CD4-positive, alpha-beta T cell (primary cell): ENCODE results near the gene ACSBG1. TPM values are rescaled to one million over a fixed set of nuclear protein-coding genes. Genes with fewer than 3 reads are reported as not detected.

Source experiments
- ATAC-seq: fragments of 200-7000 bp; cut with Tn5 transposase; one replicate; pipeline ENCODE4 v1.10.0; 2022; ENCODE audit warnings: mild to moderate bottlenecking; ENCODE audit not compliant: poor library complexity
- CTCF ChIA-PET: fragments of 350-600 bp; sonication (Branson Sonifier 250); formaldehyde crosslinking; loops from one replicate; lab custom pipeline; 2021; ENCODE audit warnings: antibody characterized with exemption, inconsistent platforms; lab: Charles Lee
- POLR2A ChIA-PET: fragments of 350-600 bp; sonication (Branson Sonifier 250); formaldehyde crosslinking; loops from one replicate; lab custom pipeline; 2021; ENCODE audit warnings: antibody characterized with exemption, inconsistent platforms; lab: Charles Lee
- DNase-seq, 14 experiments: peaks; one replicate each; pipeline ENCODE4 v3.0.0-alpha.2; 2013 to 2020; ENCODE audit warnings: mixed read lengths in 2 of 14
- H3K27ac ChIP-seq, 2 donors: one replicate each; pipeline versions ENCODE4 v1.5.1 to v1.7.0; 2013; ENCODE audit warnings: low read length in 2 of 2, low read depth in 1 of 2, mild to moderate bottlenecking in 1 of 2
- H3K27me3 ChIP-seq, 2 experiments: 1 replicate in 1 of 2; 2 replicates in 1 of 2; pipeline versions ENCODE4 v1.6.1 to v1.7.0; 2013; ENCODE audit warnings: low read length in 2 of 2, control low read depth in 1 of 2, mild to moderate bottlenecking in 1 of 2, moderate library complexity in 1 of 2; ENCODE audit not compliant: insufficient read depth in 2 of 2, control insufficient read depth in 1 of 2
- H3K36me3 ChIP-seq: one replicate; pipeline ENCODE4 v1.6.1; 2013; ENCODE audit warnings: low read length, control low read depth; ENCODE audit not compliant: insufficient read depth
- H3K4me1 ChIP-seq: one replicate; pipeline ENCODE4 v1.6.1; 2013; ENCODE audit warnings: low read length, control low read depth; ENCODE audit not compliant: insufficient read depth
- H3K4me3 ChIP-seq: one replicate; pipeline ENCODE4 v1.5.1; 2013; ENCODE audit warnings: mild to moderate bottlenecking, low read length, moderate library complexity
- H3K9me3 ChIP-seq, 2 experiments: 1 replicate in 1 of 2; 2 replicates in 1 of 2; pipeline versions ENCODE4 v1.6.1 to v1.7.0; 2013; ENCODE audit warnings: low read length in 2 of 2, mild to moderate bottlenecking in 2 of 2, control low read depth in 1 of 2, moderate library complexity in 1 of 2; ENCODE audit not compliant: control insufficient read depth in 1 of 2, insufficient read depth in 1 of 2
- H3K27ac Mint-ChIP-seq: one replicate; pipeline ENCODE4 v1.8.0; 2020; ENCODE audit warnings: mixed read lengths
- H3K27me3 Mint-ChIP-seq: one replicate; pipeline ENCODE4 v1.8.0; 2021; ENCODE audit warnings: mixed read lengths
- H3K36me3 Mint-ChIP-seq: one replicate; pipeline ENCODE4 v1.8.0; 2021; ENCODE audit warnings: low read depth, mixed read lengths
- H3K4me1 Mint-ChIP-seq: one replicate; pipeline ENCODE4 v1.8.0; 2021; ENCODE audit warnings: low read depth, mixed read lengths
- H3K4me3 Mint-ChIP-seq: one replicate; pipeline ENCODE4 v1.8.0; 2020; ENCODE audit warnings: mild to moderate bottlenecking, mixed read lengths
- H3K9me3 Mint-ChIP-seq: one replicate; pipeline ENCODE4 v1.8.0; 2020; ENCODE audit warnings: mixed read lengths
- intact Hi-C, 2 experiments: fragments of 100-400 bp; cut with DNase I in 1 of 2; cut with micrococcal nuclease in 1 of 2; formaldehyde crosslinking; loops; one replicate each; pipeline versions ENCODE4 v1.15.1 to v1.9.0; 2023 to 2025; cut with DNase I, micrococcal nuclease
- total RNA-seq, 174 experiments: library from RNA in 2 of 174; stranded (reverse) in 2 of 174; gene quantifications; one replicate each; pipeline ENCODE4 v1.2.3 and lab custom pipeline; 2021 to 2026
- TF ChIP-seq, protein P1 (sequence below): fragments of 200-600 bp; IDR thresholded peaks from one replicate; pipeline ENCODE4 v1.8.0; 2022; ENCODE audit warnings: antibody characterized with exemption, mild to moderate bottlenecking

ACSBG1 gene
- total RNA-seq, 2 experiments from 2014 or later = 0.05 to 0.22 TPM

DNA sequence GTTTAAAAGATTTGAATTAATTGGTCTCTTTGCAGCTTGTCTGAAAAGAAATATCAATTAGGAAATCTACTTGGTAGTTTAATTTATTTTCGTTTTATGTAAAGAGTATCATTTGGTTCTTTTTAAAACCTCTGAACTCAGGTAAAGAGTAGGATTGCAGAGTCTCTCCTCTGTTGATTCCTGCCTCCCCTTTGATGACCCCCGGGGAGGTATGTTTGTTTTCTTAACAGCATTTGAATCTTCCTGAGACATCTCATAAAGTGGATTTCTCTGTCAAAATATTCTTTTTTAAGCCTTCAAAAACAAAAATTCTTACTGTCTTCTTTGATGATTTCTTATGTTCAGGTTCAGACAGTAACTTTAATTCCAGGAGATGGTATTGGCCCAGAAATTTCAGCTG, 77.2 kb downstream of the ACSBG1 start:
- peaks cover 49% of the 10 kb centered on the region for H3K36me3 ChIP-seq
- H3K4me1 Mint-ChIP-seq = peaks cover 18% of the 10 kb centered on the region
- H3K27ac Mint-ChIP-seq = no peak overlapping the region
- ChIA-PET POLR2A (no interaction called here), CTCF (no interaction called here)
- H3K4me3 Mint-ChIP-seq = no peak overlapping the region
- no peak overlapping the region for H3K4me3 ChIP-seq
- no peaks in the 10 kb centered on the region for H3K9me3 ChIP-seq
- peaks cover 3% of the 10 kb centered on the region for H3K4me1 ChIP-seq
- H3K27ac ChIP-seq = no peak overlapping the region
- no peaks in the 10 kb centered on the region for H3K9me3 Mint-ChIP-seq
- ATAC-seq = no peak
- intact Hi-C loops = no loop called here
- H3K27me3 Mint-ChIP-seq = no peaks in the 10 kb centered on the region
- TF ChIP-seq, protein P1, sequence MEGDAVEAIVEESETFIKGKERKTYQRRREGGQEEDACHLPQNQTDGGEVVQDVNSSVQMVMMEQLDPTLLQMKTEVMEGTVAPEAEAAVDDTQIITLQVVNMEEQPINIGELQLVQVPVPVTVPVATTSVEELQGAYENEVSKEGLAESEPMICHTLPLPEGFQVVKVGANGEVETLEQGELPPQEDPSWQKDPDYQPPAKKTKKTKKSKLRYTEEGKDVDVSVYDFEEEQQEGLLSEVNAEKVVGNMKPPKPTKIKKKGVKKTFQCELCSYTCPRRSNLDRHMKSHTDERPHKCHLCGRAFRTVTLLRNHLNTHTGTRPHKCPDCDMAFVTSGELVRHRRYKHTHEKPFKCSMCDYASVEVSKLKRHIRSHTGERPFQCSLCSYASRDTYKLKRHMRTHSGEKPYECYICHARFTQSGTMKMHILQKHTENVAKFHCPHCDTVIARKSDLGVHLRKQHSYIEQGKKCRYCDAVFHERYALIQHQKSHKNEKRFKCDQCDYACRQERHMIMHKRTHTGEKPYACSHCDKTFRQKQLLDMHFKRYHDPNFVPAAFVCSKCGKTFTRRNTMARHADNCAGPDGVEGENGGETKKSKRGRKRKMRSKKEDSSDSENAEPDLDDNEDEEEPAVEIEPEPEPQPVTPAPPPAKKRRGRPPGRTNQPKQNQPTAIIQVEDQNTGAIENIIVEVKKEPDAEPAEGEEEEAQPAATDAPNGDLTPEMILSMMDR = no peak
- DNase-seq = no peak
- H3K27me3 ChIP-seq = no peaks in the 10 kb centered on the region
- peaks cover 56% of the 10 kb centered on the region for H3K36me3 Mint-ChIP-seq

DNA sequence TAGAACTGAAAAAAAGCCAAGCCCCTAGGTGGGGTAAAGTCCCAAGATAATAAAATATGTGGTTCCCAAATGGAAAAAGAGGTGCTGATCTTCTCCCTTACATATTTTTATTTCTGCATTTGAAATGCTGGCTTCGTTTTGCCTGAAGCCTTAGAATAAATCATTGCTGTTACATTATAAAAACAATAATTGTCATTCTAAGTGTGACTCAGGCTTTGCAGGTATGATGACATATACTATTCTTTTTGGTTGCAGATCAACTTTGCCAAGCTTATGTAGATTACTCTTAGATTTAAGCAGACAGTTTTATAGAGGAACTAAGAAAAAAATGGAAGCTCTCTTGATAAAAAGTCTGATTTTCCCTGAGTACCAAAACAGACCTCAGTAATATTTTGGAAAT, 77.7 kb downstream of the ACSBG1 start:
- no peaks in the 10 kb centered on the region for H3K27me3 Mint-ChIP-seq
- no peak for ATAC-seq
- no peak overlapping the region for H3K27ac Mint-ChIP-seq

DNA sequence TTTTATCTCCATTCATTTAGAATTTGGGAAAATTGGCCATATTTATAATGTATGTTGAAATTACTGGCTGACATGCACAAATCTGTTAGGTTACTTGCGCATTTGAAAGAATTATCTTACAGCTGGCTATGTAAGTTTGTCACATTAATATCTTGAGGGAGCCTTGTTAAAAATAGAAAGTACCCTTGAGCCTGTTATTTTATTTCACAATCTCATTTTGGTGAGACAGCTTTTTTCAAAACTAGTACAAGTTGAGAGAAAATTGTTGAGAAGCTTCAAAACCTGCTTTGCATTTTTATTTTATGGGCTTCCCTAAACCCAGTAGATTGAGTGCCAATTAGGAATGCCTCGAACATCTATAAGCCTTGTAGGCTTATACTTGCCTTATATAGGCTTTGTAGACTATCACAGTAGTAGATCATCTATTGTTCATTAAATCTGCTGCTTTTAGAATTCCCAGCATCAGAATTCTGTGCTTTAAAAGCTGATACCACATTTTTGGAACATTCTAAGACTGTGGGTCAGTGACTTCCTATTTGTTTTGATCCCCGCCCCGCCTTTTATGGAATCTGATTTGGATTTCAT, 78.9 kb downstream of the ACSBG1 start:
- intact Hi-C loops = no loop called here
- ATAC-seq = no peak
- Mint-ChIP-seq H3K27ac (no peak overlapping the region), H3K27me3 (no peaks in the 10 kb centered on the region), H3K4me1 (peaks cover 19% of the 10 kb centered on the region), H3K4me3 (no peak overlapping the region), H3K9me3 (no peaks in the 10 kb centered on the region), H3K36me3 (peaks cover 43% of the 10 kb centered on the region)
- TF ChIP-seq, protein P1 = no peak
- ChIA-PET POLR2A (no interaction called here), CTCF (interaction anchor here (1.1 kb wide), 1 partner anchor 10 kb away, joined by 3 read pairs; no protein-coding TSS in a partner anchor)
- H3K27ac ChIP-seq = no peak overlapping the region
- H3K9me3 ChIP-seq = no peaks in the 10 kb centered on the region
- H3K4me3 ChIP-seq = no peak overlapping the region
- H3K36me3 ChIP-seq = peaks cover 31% of the 10 kb centered on the region
- H3K27me3 ChIP-seq = no peaks in the 10 kb centered on the region
- DNase-seq = no peak
- H3K4me1 ChIP-seq = peaks cover 8% of the 10 kb centered on the region

More for the DNA sequence above, 77.7 kb downstream of the ACSBG1 start:
- POLR2A ChIA-PET = no interaction called here
- no peaks in the 10 kb centered on the region for H3K9me3 Mint-ChIP-seq
- no peak overlapping the region for H3K4me3 ChIP-seq
- peaks cover 13% of the 10 kb centered on the region for H3K4me1 Mint-ChIP-seq
- H3K9me3 ChIP-seq = no peaks in the 10 kb centered on the region
- peaks cover 44% of the 10 kb centered on the region for H3K36me3 ChIP-seq
- intact Hi-C loops = no loop called here
- no peak for DNase-seq
- peaks cover 51% of the 10 kb centered on the region for H3K36me3 Mint-ChIP-seq
- peaks cover 3% of the 10 kb centered on the region for H3K4me1 ChIP-seq
- CTCF ChIA-PET = no interaction called here
- H3K27me3 ChIP-seq = no peaks in the 10 kb centered on the region
- TF ChIP-seq, protein P1 = no peak
- H3K27ac ChIP-seq = no peak overlapping the region
- H3K4me3 Mint-ChIP-seq = no peak overlapping the region
